NCI-H2081 (cell line): ENCODE data around the gene G2E3.
A peak's percentile ranks its signal among the peaks of the same experiment; 100 is the strongest.
"Not testable (repeated sequence)": the region's sequence is repeated elsewhere in the genome, so short reads cannot be mapped to it uniquely, and the experiment has no call there.

ENCODE experiments used
- DNase-seq, 2 experiments: peaks; one replicate each; lab custom pipeline; 2025; lab: John Stamatoyannopoulos, UW

G2E3 gene

DNA sequence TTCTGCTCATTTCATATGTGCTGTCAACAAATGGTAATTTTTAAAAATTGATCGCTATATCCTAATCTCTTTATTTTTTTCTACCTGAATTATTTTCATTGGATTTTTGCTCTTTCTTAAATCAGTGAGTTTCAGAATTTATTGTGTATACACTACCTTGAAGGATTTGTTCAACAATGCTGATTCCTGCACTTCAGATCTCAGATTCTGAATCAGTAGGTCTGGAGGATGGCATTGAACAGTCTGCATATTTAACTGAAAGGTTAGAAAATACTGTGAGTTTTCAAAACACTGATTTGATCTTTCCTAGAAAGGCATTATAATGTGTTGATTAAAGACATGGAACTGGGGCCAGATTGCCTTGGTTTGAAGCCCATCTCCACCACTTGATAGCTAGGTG is 1.6 kb downstream of the G2E3 start:
- no peak for DNase-seq

GRCh38 chr14:30564235-30564867 is 5.4 kb downstream of the G2E3 start:
- DNase-seq: no peak

GRCh38 chr14:30564868-30565248 is 5.9 kb downstream of the G2E3 start:
- DNase-seq: no peak

GRCh38 chr14:30569216-30569902 is 10.4 kb downstream of the G2E3 start:
- DNase-seq: no peak

DNA sequence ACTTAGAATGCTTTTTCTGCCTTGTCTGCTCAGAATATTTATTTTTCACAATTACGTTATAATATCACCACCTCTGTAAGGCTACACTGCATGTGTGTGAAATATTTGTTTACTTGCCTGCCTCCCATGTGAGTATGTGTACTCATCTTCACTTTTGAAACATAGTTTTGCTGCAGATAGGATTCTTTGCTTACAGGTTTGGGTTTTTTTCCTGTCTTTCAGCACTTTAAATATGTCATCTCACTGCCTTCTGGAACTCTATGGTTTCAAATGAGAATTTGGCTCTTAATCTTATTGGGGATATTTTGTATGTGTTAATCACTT is 10.9 kb downstream of the G2E3 start:
- no peak for DNase-seq

DNA sequence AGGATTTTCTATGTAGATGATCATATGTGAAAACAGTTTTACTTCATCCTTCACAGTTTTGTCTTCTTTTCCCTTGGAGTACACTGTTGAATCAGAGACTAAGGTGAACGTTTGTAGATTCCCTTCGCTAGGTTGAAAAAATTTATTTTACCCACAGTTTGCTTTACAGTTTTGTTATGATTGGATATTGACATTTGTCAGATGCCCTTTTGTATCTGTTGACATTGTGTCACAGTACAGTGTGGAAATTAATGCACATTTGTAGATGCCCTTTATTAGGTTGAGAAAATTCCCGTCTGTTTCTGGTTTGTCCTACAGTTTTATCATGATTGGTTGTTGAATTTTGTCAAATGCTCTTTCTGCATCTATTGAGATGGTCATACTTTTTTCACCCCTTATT is 13.3 kb downstream of the G2E3 start:
- no peak for DNase-seq

GRCh38 chr14:30572771-30573170 is 13.8 kb downstream of the G2E3 start:
- DNase-seq: no peak

DNA sequence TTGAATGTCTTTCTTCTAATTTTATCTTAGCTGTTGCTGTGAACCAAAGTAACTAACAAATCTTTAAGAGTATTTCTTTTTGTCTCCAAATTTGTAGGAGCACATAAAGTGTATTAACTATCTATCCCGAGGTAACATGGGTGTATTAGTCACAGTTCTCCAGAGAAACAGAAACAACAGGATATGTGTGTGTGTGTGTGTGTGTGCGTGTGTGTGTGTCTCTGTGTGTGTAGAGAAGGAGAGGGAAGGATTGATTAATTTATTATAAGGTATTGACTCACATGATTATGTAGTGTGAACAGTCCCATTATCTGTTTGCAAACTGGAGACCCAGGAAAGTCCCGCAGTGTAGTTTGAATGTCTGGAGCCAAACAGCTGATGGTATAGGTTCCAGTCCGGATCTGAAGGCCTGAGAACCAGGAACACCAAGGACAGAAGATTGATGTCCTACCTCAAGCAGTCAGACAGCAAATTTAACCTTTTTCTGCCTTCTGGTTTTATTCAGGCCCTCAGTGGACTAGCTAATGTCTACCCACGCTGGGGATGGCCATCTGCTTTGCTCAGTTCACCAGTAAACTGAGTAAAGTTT is 14.4 kb downstream of the G2E3 start:
- no peak for DNase-seq

- no peak for DNase-seq
These were observed 15.0 kb downstream of the G2E3 start for GRCh38 chr14:30573966-30574365.

- DNase-seq: peak; percentile 56 to 87
These were observed 15.8 kb downstream of the G2E3 start for GRCh38 chr14:30574777-30575176.

DNA sequence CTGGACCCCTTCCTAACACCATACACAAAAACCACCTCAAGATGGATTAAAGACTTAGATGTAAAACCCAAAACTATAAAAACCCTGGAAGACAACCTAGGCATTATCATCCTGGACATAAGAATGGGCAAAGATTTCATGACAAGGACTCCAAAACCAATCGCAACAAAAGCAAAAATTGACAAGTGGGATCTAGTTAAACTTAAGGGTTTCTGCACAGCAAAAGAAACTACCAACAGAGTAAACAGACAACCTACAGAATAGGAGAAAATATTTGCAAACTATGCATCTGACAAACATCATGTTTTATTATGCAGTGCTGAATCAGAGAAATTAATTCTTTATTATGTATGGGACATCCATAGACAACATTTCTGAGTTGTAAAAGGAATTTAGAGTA is 17.4 kb downstream of the G2E3 start:
- DNase-seq: not testable (repeated sequence)

DNA sequence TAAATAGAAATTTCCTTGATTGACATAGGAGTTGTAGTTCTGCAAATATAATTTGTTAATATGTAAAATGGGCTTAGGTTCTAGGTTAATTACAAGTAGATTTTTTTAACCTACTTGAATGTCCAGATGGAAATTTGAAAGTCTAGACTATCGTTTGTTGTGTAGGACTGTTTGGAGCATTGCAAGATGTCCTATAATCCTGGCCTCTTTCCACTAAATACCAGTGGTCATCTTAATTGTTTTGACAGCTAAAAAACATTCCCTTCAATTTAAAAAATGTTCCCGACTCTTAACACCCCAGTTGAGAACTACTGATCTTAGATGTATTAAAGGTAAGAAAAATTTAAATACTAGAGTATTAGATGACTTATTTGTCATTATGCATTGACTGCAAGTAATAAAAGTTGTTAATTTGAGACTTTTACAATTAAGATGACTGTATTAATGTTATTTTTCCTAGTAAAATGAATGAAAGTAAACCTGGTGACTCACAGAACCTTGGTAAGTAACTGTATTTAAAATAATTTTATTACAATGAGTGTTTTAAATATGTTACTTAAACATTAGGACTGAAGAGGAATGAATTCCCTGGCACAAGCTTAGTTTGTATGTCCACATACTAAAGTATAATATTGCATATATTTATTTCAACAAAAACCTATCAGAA is 21.8 kb downstream of the G2E3 start:
- DNase-seq: no peak

DNA sequence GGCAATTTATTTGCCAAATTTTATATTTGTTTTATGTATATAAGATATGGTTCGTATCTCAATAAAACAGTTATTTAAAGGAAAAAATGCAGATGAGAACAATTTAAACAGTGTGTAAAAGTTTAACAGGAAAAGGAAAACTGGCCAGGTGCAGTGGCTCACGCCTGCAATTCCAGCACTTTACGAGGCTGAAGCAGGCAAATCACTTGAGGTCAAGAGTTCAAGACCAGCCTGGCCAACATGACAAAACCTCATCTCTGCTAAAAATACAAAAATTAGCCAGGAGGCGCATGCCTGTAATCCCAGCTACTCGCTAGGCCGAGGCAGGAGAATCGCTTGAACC is 22.3 kb downstream of the G2E3 start:
- no peak for DNase-seq

GRCh38 chr14:30582376-30582775 is 23.4 kb downstream of the G2E3 start:
- no peak for DNase-seq

- DNase-seq: no peak
These were observed 25.2 kb downstream of the G2E3 start for GRCh38 chr14:30584058-30584630.

GRCh38 chr14:30585204-30585603 is 26.2 kb downstream of the G2E3 start:
- no peak for DNase-seq

GRCh38 chr14:30587141-30587540 is 28.2 kb downstream of the G2E3 start:
- no peak for DNase-seq

- no peak for DNase-seq
These were observed 29.9 kb downstream of the G2E3 start for GRCh38 chr14:30588873-30589272.

GRCh38 chr14:30596935-30597334 is 38.0 kb downstream of the G2E3 start:
- no peak for DNase-seq

GRCh38 chr14:30597504-30597903 is 38.5 kb downstream of the G2E3 start:
- no peak for DNase-seq

GRCh38 chr14:30600922-30601918 is 42.3 kb downstream of the G2E3 start:
- no peak for DNase-seq

GRCh38 chr14:30603402-30603801 is 44.4 kb downstream of the G2E3 start:
- no peak for DNase-seq
